IPS-18a (cell line): Measurements from ENCODE around the gene OSBPL8.
"Not testable (repeated sequence)": the region's sequence is repeated elsewhere in the genome, so short reads cannot be mapped to it uniquely, and the experiment has no call there.

ENCODE experiments used
- H3K27ac ChIP-seq: one replicate; pipeline ENCODE4 v1.5.1; 2013; ENCODE audit warnings: low read length
- H3K27me3 ChIP-seq: one replicate; pipeline ENCODE4 v1.6.1; 2013; ENCODE audit warnings: mild to moderate bottlenecking, low read length; ENCODE audit not compliant: control insufficient read depth, insufficient read depth
- H3K36me3 ChIP-seq: one replicate; pipeline ENCODE4 v1.6.1; 2013; ENCODE audit warnings: low read depth, low read length; ENCODE audit not compliant: control insufficient read depth
- H3K4me1 ChIP-seq: one replicate; pipeline ENCODE4 v1.6.1; 2013; ENCODE audit warnings: low read depth, low read length; ENCODE audit not compliant: control insufficient read depth
- H3K4me3 ChIP-seq: one replicate; pipeline ENCODE4 v1.5.1; 2013; ENCODE audit warnings: low read length
- H3K9ac ChIP-seq: one replicate; pipeline ENCODE4 v1.6.1; 2013; ENCODE audit warnings: mild to moderate bottlenecking, low read length, moderate library complexity
- H3K9me3 ChIP-seq: one replicate; pipeline ENCODE4 v1.6.1; 2013; ENCODE audit warnings: low read depth, low read length; ENCODE audit not compliant: control insufficient read depth

OSBPL8 gene

DNA sequence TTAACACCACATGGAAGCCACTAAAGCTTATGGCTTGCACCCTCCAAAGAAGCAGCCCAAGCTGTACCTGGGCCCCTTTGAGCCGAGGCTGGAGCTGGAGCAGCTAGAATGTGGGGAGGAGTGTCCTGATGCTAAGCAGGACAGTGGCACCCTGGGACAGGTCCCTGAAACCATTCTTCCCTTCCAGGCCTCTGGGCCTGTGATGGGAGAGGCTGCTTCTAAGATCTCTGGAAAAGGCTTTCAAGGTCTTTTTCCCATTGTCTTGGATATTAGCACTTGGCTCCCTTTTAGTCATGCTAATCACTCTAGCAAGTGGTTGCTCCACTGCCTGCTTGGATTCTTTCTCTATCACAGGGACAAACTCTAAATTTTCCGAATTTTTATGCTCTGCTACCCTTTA, 40.9 kb downstream of the OSBPL8 start:
- Histone ChIP-seq H3K36me3 (no peaks in the 10 kb centered on the region), H3K9ac (no peak overlapping the region), H3K27ac (no peak overlapping the region), H3K27me3 (no peaks in the 10 kb centered on the region), H3K9me3 (peaks cover 23% of the 10 kb centered on the region), H3K4me3 (no peak overlapping the region), H3K4me1 (no peaks in the 10 kb centered on the region)

DNA sequence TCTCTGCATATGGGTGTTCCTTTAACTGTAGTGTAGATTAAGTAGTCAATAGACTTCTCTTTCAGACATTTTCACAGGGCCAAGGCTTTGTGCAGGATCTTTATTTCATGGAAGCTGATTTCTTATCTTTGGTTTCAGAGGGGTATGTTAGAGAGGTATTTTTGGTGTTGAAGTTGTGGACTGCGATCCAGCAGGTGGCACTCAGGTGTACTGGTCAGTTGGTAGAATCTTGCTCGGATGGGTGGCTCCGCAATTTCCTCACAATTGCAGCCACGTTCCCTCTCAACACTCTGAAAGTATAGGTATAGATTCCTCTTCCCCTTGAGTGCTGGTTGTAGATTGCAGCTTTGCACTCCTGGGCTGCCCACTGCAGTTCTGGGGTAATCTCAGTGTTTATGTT, 44.3 kb downstream of the OSBPL8 start:
- Histone ChIP-seq H3K4me3 (no peak overlapping the region), H3K4me1 (no peaks in the 10 kb centered on the region), H3K27me3 (no peaks in the 10 kb centered on the region), H3K36me3 (no peaks in the 10 kb centered on the region), H3K9ac (no peak overlapping the region), H3K9me3 (peaks cover 19% of the 10 kb centered on the region), H3K27ac (no peak overlapping the region)

DNA sequence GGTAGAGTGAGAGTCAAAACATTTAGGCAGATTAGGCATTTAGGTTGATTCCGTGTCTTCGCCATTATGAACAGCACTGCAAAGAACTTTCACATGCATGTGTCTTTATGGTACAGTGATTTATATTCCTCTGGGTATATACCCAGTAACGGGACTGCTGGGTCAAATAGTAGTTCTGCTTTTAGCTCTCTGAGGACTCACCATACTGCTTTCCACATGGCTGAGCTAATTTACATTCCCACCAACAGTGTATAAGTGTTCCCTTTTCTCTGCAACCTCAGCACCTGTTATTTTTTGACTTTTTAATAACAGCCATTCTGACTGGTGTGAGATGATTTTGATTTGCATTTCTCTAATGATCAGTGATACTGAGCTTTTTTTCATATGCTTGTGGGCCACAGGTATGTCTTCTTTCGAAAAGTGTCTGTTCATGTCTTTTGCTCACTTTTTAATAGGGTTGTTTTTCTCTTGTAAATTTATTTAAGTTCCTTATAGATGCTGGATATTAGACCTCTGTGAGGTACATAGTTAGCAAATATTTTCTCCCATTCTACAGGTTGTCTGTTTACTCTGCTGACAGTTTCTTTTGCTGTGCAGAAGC, 48.4 kb downstream of the OSBPL8 start:
- H3K27me3 ChIP-seq, H3K9me3 ChIP-seq, H3K36me3 ChIP-seq, H3K27ac ChIP-seq, H3K4me1 ChIP-seq, H3K4me3 ChIP-seq, H3K9ac ChIP-seq: not testable (repeated sequence)

DNA sequence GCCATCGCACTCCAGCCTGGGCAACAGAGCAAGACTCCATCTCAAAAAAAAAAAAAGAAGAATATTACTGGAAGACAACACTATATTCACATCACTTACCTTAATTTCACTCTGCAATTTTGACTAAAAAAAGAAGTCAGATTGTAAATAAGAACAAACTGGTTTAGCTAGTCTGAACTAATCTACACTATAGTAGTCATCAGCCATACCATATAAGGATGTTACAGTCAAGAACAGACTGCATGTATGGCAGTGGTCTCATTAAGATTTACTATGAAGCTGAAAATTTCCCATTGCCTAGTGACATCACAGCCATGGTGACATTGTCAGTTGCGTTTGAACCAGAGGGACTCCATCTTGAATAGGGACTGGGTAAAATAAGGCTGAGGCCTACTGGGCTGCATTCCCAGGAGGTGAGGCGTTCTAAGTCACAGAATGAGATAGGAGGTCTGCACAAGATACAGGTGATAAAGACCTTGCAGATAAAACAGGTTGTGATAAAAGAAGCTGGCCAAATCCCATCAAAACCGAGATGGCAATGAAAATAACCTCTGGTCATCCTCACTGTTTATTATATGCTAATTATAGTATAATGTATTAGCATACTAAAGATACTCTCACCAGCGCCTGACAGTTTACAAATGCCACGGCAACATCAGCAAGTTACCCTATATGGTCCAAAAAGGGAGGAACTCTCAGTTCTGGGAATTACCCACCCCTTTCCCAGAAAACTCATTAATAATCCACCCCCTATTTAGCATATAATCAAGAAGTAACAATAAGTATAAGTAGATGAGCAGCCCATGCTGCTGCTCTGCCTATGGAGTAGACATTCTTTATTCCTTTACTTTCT, 51.2 kb downstream of the OSBPL8 start:
- Histone ChIP-seq H3K27me3 (no peaks in the 10 kb centered on the region), H3K9me3 (no peaks in the 10 kb centered on the region), H3K4me3 (no peak overlapping the region), H3K27ac (no peak overlapping the region), H3K9ac (no peak overlapping the region), H3K4me1 (peaks cover 7% of the 10 kb centered on the region), H3K36me3 (no peaks in the 10 kb centered on the region)

DNA sequence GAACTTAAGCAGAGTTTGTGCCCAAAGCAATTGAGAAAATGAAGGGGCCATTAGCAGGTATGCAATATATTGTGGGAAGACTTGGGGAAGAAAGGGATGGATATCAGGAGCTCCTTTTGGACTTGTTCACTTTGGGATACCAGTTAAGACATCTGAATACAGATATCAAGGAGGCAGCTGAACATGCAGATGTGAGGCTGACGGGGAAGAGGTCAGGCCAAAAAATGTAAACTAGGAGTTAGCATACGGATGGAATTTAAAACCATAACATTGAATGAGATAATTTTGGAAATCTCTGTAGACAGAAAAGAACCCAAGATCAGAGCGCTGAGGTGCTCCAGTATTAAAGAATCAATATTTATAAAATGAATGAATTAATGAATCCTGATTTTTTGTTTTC, 53.4 kb downstream of the OSBPL8 start:
- H3K27ac ChIP-seq, result no peak overlapping the region
- peaks cover 7% of the 10 kb centered on the region for H3K4me1 ChIP-seq
- no peak overlapping the region for H3K4me3 ChIP-seq
- no peak overlapping the region for H3K9ac ChIP-seq
- no peaks in the 10 kb centered on the region for H3K27me3 ChIP-seq
- H3K36me3 ChIP-seq, result no peaks in the 10 kb centered on the region
- H3K9me3 ChIP-seq, result no peaks in the 10 kb centered on the region

DNA sequence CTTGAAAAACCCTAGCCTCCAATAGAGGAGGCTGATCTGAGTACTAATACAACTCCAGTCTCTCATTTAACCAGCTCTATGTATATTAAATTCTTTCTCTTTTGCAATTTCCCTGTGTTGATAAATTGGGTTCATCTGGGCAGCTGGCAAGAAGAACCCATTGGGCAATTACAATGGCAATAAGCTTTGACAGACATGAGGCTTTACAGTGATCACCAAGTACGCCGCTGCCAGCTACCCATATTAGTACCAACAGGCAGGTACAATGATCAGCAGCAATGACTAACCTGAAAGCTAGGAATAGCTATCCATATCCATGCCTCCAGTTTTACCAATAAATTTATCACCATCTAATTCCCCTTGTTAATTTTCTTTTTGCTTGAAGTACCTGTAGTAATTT, 54.5 kb downstream of the OSBPL8 start:
- H3K36me3 ChIP-seq, result no peaks in the 10 kb centered on the region

DNA sequence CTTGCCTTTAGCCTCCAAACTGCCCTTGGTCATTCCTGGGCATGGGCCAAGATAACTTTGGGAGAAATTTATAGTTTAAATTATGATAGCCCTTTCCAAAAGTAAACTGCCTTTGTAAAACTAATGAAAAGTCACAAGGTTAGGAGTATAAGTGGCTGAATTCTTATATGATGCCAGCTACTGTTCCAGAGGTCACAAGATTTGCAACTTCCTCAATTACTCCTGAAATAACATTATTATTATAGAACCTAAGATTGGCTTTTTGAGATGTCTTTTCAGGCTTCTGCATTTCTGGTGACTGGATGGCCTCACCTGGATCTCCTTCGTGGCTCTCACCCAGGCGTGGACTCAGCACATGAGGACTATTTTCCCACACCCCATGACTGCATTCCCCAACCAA, 55.0 kb downstream of the OSBPL8 start:
- Histone ChIP-seq H3K9me3 (no peaks in the 10 kb centered on the region), H3K36me3 (no peaks in the 10 kb centered on the region), H3K27ac (no peak overlapping the region), H3K9ac (no peak overlapping the region), H3K27me3 (no peaks in the 10 kb centered on the region), H3K4me1 (peaks cover 7% of the 10 kb centered on the region), H3K4me3 (no peak overlapping the region)

More for the DNA sequence above, 54.5 kb downstream of the OSBPL8 start:
- H3K9ac ChIP-seq, result no peak overlapping the region
- H3K4me1 ChIP-seq, result peaks cover 7% of the 10 kb centered on the region
- no peak overlapping the region for H3K27ac ChIP-seq
- no peaks in the 10 kb centered on the region for H3K9me3 ChIP-seq
- H3K4me3 ChIP-seq, result no peak overlapping the region
- H3K27me3 ChIP-seq, result no peaks in the 10 kb centered on the region

DNA sequence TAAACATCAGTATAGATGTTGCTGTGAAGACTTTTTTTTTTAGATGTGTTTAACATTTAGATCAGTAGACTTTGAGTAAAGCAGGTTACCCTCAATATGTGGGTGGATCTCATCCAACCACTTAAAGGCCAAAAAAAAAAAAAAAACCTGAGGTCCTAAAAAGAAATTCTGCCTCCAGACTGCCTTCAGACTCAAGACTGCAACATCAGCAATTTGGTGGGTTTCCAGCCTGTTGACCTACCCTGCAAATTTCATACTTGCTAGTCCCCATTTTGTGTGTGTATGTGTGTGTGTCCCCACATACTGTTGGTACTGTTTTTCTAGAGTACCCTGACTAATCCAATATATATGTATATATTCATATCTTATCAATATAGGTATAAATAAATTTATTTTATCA, 55.6 kb downstream of the OSBPL8 start:
- Histone ChIP-seq H3K36me3 (no peaks in the 10 kb centered on the region), H3K27me3 (no peaks in the 10 kb centered on the region), H3K27ac (no peak overlapping the region), H3K4me3 (no peak overlapping the region), H3K4me1 (peaks cover 7% of the 10 kb centered on the region), H3K9ac (no peak overlapping the region), H3K9me3 (no peaks in the 10 kb centered on the region)

DNA sequence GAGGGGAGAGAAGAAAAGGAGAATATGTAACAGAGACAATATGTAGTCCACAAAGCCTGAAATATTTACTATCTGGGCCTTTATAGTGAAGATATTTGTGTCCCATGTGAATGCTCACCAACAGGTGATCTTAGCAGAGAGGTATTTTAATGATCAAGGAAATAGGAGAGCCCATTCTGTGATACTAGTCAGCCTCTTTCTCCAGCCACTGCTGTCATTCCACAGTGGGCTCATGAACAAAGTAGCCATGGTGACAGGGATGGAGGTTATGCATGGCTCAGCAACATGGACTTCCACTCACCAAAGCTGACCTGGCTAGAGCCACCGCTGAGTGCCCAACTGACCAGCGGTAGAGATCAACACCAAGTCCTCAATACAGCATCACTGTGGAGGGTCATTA, 58.2 kb downstream of the OSBPL8 start:
- H3K9ac ChIP-seq, result no peak overlapping the region
- no peak overlapping the region for H3K4me3 ChIP-seq
- H3K4me1 ChIP-seq, result peaks cover 7% of the 10 kb centered on the region
- no peaks in the 10 kb centered on the region for H3K36me3 ChIP-seq
- H3K9me3 ChIP-seq, result no peaks in the 10 kb centered on the region
- H3K27ac ChIP-seq, result no peak overlapping the region
- H3K27me3 ChIP-seq, result no peaks in the 10 kb centered on the region

DNA sequence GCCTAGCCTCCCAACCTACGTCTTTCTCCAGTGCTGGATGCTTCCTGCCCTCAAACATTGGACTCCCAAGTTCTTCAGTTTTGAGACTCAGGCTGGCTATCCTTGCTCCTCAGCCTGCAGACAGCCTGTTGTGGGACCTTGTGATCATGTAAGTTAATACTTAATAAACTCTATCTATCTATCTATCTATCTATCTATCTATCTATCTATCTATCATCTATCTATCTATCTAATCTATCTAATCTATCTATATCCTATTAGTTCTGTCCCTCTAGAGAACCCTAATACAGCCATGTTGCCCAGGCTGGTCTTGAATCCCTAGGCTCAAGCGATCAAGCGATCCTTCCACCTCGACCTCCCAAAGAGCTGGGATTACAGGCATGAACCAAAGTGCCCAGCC, 60.4 kb downstream of the OSBPL8 start:
- H3K9me3 ChIP-seq, H3K4me3 ChIP-seq: not testable (repeated sequence)

DNA sequence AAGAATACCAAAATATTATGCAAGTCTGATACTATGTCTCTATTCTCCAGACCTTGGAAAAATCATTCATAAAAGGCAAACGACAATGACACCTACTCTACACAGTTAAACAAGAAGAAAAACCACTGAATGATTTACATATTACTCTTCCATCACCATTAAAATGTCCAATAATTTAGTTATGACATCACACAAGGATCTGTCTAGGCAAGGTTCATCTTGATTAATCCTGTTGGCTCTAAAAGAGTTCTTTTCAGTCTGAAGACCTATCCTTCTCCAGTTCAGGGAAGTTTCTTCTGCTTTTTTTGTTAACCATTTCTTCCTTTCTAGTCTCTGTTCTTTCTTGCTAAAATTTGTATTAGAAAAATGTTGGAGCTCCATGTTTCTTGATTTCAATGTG, 64.0 kb downstream of the OSBPL8 start:
- Histone ChIP-seq H3K9me3 (no peaks in the 10 kb centered on the region), H3K27ac (no peak overlapping the region), H3K9ac (no peak overlapping the region), H3K4me1 (peaks cover 7% of the 10 kb centered on the region), H3K4me3 (no peak overlapping the region), H3K36me3 (no peaks in the 10 kb centered on the region), H3K27me3 (no peaks in the 10 kb centered on the region)

More for the DNA sequence above, 60.4 kb downstream of the OSBPL8 start:
- not testable (repeated sequence) for H3K4me1 ChIP-seq, H3K36me3 ChIP-seq, H3K27me3 ChIP-seq, H3K27ac ChIP-seq, H3K9ac ChIP-seq

DNA sequence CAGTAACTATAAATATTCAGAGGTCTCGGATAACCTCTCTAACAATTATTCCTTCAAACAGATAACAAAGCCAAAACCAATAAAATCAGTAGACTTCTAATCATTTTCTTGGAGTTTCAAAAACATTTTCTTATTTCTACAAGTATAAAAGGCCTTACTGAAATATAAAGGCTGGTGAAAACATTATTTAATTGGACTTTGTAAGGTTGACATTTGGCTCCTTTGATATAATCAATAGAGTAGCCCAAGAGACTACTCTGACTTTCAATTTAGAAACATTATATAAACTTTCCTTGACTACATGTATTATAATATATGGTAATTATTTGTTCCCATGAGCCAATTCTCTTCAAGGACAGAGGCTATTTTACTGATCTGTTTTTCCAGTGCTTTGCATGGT, 68.3 kb downstream of the OSBPL8 start:
- H3K27me3 ChIP-seq, result no peaks in the 10 kb centered on the region
- H3K9me3 ChIP-seq, result no peaks in the 10 kb centered on the region
- H3K4me1 ChIP-seq, result no peaks in the 10 kb centered on the region
- H3K4me3 ChIP-seq, result no peak overlapping the region
- no peak overlapping the region for H3K9ac ChIP-seq
- no peak overlapping the region for H3K27ac ChIP-seq
- H3K36me3 ChIP-seq, result no peaks in the 10 kb centered on the region
